Choroid plexus epithelial cell (primary cell): ENCODE data around the gene ZC3H12C.
A peak's percentile ranks its signal among the peaks of the same experiment; 100 is the strongest.
"Not testable (repeated sequence)": the region's sequence is repeated elsewhere in the genome, so short reads cannot be mapped to it uniquely, and the experiment has no call there.

ENCODE experiments used
- DNase-seq: peaks from one replicate; pipeline ENCODE4 v3.0.0-alpha.2; 2010; ENCODE audit warnings: low read depth
- H3K4me3 ChIP-seq: 2 replicates; pipeline ENCODE4 v1.5.1; 2011; ENCODE audit warnings: low read depth, mild to moderate bottlenecking, control low read depth, low read length, moderate library complexity
- CTCF ChIP-seq: conservative IDR thresholded peaks from 2 replicates; pipeline ENCODE4 v1.5.1; 2011; ENCODE audit warnings: low read depth, mild to moderate bottlenecking, control low read depth, inconsistent platforms, low read length, moderate library complexity

ZC3H12C gene

DNA sequence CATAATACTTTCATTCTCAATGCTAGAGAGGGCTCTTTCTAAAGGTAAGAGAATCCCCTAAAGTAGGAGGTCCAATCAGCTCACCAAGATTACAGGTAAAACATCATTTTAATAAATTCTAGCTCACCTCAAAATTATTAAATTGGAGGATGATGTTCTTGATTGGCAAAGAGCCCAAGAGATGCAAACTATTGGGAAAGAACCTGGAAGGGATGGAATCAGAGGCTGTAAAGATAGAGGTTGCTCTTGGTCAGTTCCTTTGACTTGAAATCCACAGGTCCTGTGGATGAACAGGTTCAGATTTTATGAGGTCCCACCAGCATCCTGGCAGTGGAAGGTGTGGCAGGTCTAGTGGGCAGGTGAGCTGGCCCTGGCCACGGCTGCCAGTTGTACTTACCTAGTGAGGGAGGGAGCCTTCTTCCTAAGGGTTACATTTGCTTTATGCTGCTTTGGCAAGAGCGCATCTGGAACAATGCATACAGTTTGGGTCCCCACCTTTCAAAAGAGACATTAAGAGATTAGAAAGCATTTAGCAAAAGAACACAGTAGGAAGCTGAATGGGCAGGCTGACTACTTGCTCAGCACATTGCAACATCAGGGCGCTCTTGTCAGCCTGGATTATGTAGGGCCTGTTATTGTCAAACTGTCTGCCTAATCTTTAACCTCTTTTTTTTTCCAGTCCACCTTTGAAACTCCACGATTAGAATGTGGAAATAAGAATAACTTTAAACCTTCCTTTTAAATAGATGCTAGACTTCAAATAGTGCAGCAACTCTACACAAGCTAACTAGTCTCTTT lies 106.2 kb downstream of the ZC3H12C start:
- DNase-seq, result peak; percentile 85
- no peak for TF ChIP-seq CTCF
- no peak overlapping the region for H3K4me3 ChIP-seq

- TF ChIP-seq CTCF, result no peak
- no peak overlapping the region for H3K4me3 ChIP-seq
- peak; percentile 77 for DNase-seq
Observed at GRCh38 chr11:110200241-110200640, 107.0 kb downstream of the ZC3H12C start.

GRCh38 chr11:110200836-110201235 lies 107.6 kb downstream of the ZC3H12C start:
- no peak for DNase-seq
- no peak overlapping the region for H3K4me3 ChIP-seq
- no peak for TF ChIP-seq CTCF

GRCh38 chr11:110207123-110207522 lies 113.9 kb downstream of the ZC3H12C start:
- no peak for TF ChIP-seq CTCF

DNA sequence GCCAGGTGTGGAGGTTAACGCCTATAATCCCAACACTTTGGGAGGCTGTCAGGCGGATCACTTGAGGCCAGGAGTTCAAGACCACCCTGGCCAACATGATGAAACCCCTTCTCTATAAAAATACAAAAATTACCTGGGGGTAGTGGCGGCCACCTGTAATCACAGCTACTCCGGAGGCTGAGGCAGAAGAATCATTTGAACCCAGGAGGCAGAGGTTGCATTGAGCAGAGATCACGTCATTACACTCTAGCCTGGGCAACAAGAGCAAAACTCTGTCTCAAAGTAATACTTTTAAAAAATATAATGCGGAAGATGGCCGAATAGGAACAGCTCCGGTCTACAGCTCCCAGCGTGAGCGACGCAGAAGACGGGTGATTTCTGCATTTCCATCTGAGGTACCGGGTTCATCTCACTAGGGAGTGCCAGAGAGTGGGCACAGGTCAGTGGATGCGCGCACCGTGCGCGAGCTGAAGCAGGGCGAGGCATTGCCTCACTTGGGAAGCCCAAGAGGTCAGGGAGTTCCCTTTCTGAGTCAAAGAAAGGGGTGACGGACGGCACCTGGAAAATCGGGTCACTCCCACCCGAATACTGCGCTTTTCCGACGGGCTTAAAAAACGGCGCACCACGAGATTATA lies 115.6 kb downstream of the ZC3H12C start:
- DNase-seq, result not testable (repeated sequence)
- H3K4me3 ChIP-seq, result peak overlapping the region; percentile 30

More at GRCh38 chr11:110207123-110207522, 113.9 kb downstream of the ZC3H12C start:
- no peak overlapping the region for H3K4me3 ChIP-seq
- no peak for DNase-seq

DNA sequence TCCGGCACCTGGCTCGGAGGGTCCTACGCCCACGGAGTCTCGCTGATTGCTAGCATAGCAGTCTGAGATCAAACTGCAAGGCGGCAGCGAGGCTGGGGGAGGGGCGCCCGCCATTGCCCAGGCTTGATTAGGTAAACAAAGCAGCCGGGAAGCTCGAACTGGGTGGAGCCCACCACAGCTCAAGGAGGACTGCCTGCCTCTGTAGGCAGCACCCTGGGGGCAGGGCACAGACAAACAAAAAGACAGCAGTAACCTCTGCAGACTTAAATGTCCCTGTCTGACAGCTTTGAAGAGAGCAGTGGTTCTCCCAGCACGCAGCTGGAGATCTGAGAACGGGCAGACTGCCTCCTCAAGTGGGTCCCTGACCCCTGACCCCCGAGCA lies 116.1 kb downstream of the ZC3H12C start:
- peak overlapping the region; percentile 33 for H3K4me3 ChIP-seq

GRCh38 chr11:110217223-110217877 lies 124.2 kb downstream of the ZC3H12C start:
- no peak for TF ChIP-seq CTCF
- DNase-seq, result no peak

More for the DNA sequence above, 116.1 kb downstream of the ZC3H12C start:
- DNase-seq, result not testable (repeated sequence)

More at GRCh38 chr11:110217223-110217877, 124.2 kb downstream of the ZC3H12C start:
- H3K4me3 ChIP-seq, result no peak overlapping the region
